Liver (tissue), 9 donors: ENCODE measurements around the gene CCNK. TPM values are rescaled to one million over a fixed set of nuclear protein-coding genes. Genes with fewer than 3 reads are reported as not detected.

Experiments
- DNase-seq: peaks from one replicate; pipeline ENCODE4 v3.0.0-alpha.2; 2017; ENCODE audit warnings: low spot score
- H3K27ac ChIP-seq, 2 donors: one replicate each; pipeline ENCODE4 v1.7.0; 2013; ENCODE audit warnings: inconsistent platforms in 2 of 2, low read length in 2 of 2, control low read depth in 1 of 2, low read depth in 1 of 2, mild to moderate bottlenecking in 1 of 2
- H3K27me3 ChIP-seq, 4 donors: one replicate each; pipeline versions ENCODE4 v1.6.1 to v1.7.0; 2013; ENCODE audit warnings: low read length in 3 of 4, inconsistent platforms in 1 of 4, mild to moderate bottlenecking in 1 of 4, moderate library complexity in 1 of 4; ENCODE audit not compliant: control insufficient read depth in 4 of 4, insufficient read depth in 4 of 4
- H3K36me3 ChIP-seq, 4 donors: one replicate each; pipeline versions ENCODE4 v1.6.1 to v1.7.0; 2013; ENCODE audit warnings: low read length in 3 of 4, mild to moderate bottlenecking in 3 of 4, low read depth in 1 of 4, moderate library complexity in 1 of 4; ENCODE audit not compliant: control insufficient read depth in 4 of 4, insufficient read depth in 3 of 4
- H3K4me1 ChIP-seq, 4 donors: one replicate each; pipeline versions ENCODE4 v1.6.1 to v1.7.0; 2013; ENCODE audit warnings: low read length in 3 of 4, mild to moderate bottlenecking in 3 of 4, moderate library complexity in 1 of 4; ENCODE audit not compliant: control insufficient read depth in 4 of 4, insufficient read depth in 4 of 4
- H3K4me3 ChIP-seq, 3 donors: one replicate each; pipeline versions ENCODE4 v1.6.1 to v1.7.0; 2013; ENCODE audit warnings: low read length in 3 of 3, control low read depth in 1 of 3, low read depth in 1 of 3, mild to moderate bottlenecking in 1 of 3
- H3K9ac ChIP-seq, 2 donors: one replicate each; pipeline ENCODE4 v1.7.0; 2013; ENCODE audit warnings: low read length in 2 of 2, mild to moderate bottlenecking in 2 of 2, moderate library complexity in 2 of 2, control low read depth in 1 of 2, low read depth in 1 of 2
- H3K9me3 ChIP-seq, 4 donors: one replicate each; pipeline versions ENCODE4 v1.6.1 to v1.7.0; 2013; ENCODE audit warnings: low read length in 3 of 4; ENCODE audit not compliant: control insufficient read depth in 4 of 4
- ATF3 ChIP-seq: IDR thresholded peaks from 2 replicates; pipeline ENCODE4 v1.6.1; 2016; ENCODE audit warnings: antibody characterized with exemption
- CTCF ChIP-seq: fragments of 150-350 bp; IDR thresholded peaks from 2 replicates; pipeline ENCODE4 v1.5.1; 2017; ENCODE audit warnings: improper control_type of control experiment, low read depth, low read length; ENCODE audit not compliant: missing input control
- FOXA1 ChIP-seq: IDR thresholded peaks from 2 replicates; pipeline ENCODE4 v1.6.1; 2016; ENCODE audit warnings: antibody characterized with exemption
- FOXA2 ChIP-seq: IDR thresholded peaks from 2 replicates; pipeline ENCODE4 v1.6.1; 2016; ENCODE audit warnings: antibody characterized with exemption
- HNF4G ChIP-seq: IDR thresholded peaks from 2 replicates; pipeline ENCODE4 v1.6.1; 2016; ENCODE audit warnings: antibody characterized with exemption
- JUND ChIP-seq, 2 donors: IDR thresholded peaks; 2 replicates each; pipeline ENCODE4 v1.6.1; 2016; ENCODE audit warnings: antibody characterized with exemption in 2 of 2
- RAD21 ChIP-seq, 2 donors: IDR thresholded peaks; 2 replicates each; pipeline ENCODE4 v1.6.1; 2016; ENCODE audit warnings: antibody characterized with exemption in 2 of 2, mild to moderate bottlenecking in 2 of 2
- WGBS: extraction: QIAGEN DNeasy Blood & Tissue Kit; methylation state at CpG from one replicate; pipeline ENCODE4 v1.1.7; 2013; 5-methylcytosine and 5-hydroxymethylcytosine counted together
- polyA plus RNA-seq, 2 donors: library from polyadenylated mRNA; stranded (reverse) in 1 of 2; unstranded in 1 of 2; fragments of 200-250 nt in 1 of 2; fragments of >200 nt in 1 of 2; fragmentation: Nextera tagmentation in 1 of 2; extraction: Ambion mirVana in 1 of 2; gene quantifications; one replicate each; pipeline versions ENCODE4 v1.2.1 to v1.2.3, GENCODE V29; 2013 to 2015
- total RNA-seq, 2 donors: library from RNA; depleted of rRNA; stranded (reverse); fragments of >200 nt; gene quantifications; one replicate each; pipeline ENCODE4 v1.2.3, GENCODE V29; 2014
- TF ChIP-seq, protein P1 (sequence below): IDR thresholded peaks from 2 replicates; pipeline ENCODE4 v1.6.1; 2016; ENCODE audit warnings: antibody characterized with exemption
- donor health status: healthy.
- donor health status: healthy.
- donor health status: healthy.
- donor health status: healthy.
- donor health status: healthy.

The CCNK gene
- total and polyA plus RNA-seq, 4 donors: 7.7 to 33.4 (median 13.2) TPM

GRCh38 chr14:99479160-99479905 is 1.9 kb upstream of the CCNK start:
- no peak for TF ChIP-seq FOXA1
- DNase-seq: no peak
- Histone ChIP-seq H3K27ac (peak overlapping the region; percentile 65 to 87), H3K9ac (peak overlapping the region; percentile 50 to 57), H3K9me3 (no peaks in the 10 kb centered on the region), H3K4me3 (peak overlapping the region; percentile 64 to 97 (median 75)), H3K27me3 (no peaks in the 10 kb centered on the region), H3K36me3 (no peaks in the 10 kb centered on the region), H3K4me1 (peaks cover 5 to 52% (median 45%) of the 10 kb centered on the region in 4 donors)
- 8% methylated on average over 18 of the region's 18 CpGs for WGBS

DNA sequence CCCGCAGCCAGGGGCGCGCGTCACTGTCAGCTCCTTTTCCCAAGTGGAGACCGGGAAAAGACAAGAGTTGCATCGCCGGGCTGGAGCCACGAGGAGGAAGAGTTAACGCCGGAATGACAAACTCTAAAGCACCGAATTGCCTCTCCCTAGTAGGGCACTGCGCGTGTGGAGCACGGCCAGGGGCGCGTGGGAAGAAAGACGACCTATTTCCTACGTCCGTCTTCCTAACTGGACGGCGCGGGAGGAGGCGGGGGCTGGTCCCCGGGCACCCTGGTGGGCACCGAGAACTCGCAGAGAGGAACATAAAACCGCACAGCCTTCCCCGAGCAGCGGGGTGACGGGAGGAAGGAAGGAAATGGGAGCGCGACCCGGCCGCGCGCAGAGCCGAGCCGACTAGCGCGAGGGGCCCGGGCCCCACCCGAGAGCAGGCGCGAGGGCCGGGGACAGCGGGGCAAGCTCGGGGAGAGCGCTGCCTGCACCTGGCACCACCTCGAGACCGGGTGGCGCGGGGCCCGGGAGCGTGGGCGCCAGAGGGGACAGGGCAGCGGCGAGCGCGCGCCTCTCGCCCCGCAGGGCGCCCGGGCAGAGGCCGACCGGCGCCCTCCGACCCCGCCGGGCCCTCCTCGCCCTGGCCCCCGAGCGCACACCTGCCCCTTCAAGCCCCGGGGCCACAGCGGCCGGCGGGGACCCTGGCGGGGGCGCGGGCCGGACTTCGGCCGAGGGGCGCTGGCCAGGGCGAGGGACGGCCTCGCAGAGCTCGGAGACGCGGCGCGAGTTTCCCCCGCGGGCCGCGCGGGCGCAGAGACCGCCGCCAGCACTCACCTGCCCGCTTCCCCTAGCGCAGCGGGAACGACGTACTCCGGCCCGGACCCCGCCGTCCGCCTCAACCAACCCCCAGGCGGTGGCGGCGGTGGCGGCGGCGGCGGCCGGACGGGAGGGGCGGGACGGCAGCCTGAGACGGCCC is 1.0 kb upstream of the CCNK start, which contains the start of gene SETD3:
Gene SETD3 (minus strand): TSS at position 954 of the 964 bp plus-strand sequence. CDS start 15,054 bp downstream, outside the sequence.
- H3K4me1 ChIP-seq: peaks cover 5 to 50% (median 43%) of the 10 kb centered on the region in 4 donors
- WGBS: under 1% methylated on average over 122 of the region's 122 CpGs
- peak within 1 kb of the TSS; percentile 78 to 87 for H3K27ac ChIP-seq
- no peaks in the 10 kb centered on the region for H3K27me3 ChIP-seq
- peak within 1 kb of the TSS; percentile 84 to 100 (median 97) for H3K4me3 ChIP-seq
- H3K36me3 ChIP-seq: no peaks in the 10 kb centered on the region
- peak in 1 of 2 donors; percentile 4 for TF ChIP-seq RAD21 (IDR thresholded peaks at IDR 0.05)
- no peak for TF ChIP-seq CTCF
- DNase-seq: peak; percentile 50
- peak within 1 kb of the TSS; percentile 57 to 87 for H3K9ac ChIP-seq
- no peaks in the 10 kb centered on the region for H3K9me3 ChIP-seq

- peak overlapping the region; percentile 78 to 87 for H3K27ac ChIP-seq
- no peaks in the 10 kb centered on the region for H3K36me3 ChIP-seq
- no peak for DNase-seq
- WGBS: under 1% methylated on average over 17 of the region's 17 CpGs
- peak overlapping the region; percentile 53 to 87 for H3K9ac ChIP-seq
- TF ChIP-seq HNF4G: no peak
- no peak for TF ChIP-seq ATF3
- TF ChIP-seq JUND (IDR thresholded peaks at IDR 0.05): peak in 1 of 2 donors; percentile 4
- no peak for TF ChIP-seq FOXA2
- TF ChIP-seq, protein P1, sequence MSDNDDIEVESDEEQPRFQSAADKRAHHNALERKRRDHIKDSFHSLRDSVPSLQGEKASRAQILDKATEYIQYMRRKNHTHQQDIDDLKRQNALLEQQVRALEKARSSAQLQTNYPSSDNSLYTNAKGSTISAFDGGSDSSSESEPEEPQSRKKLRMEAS: no peak
- H3K4me3 ChIP-seq: peak overlapping the region; percentile 61 to 100 (median 84)
- H3K27me3 ChIP-seq: no peaks in the 10 kb centered on the region
- H3K9me3 ChIP-seq: no peaks in the 10 kb centered on the region
- H3K4me1 ChIP-seq: peaks cover 5 to 43% (median 38%) of the 10 kb centered on the region in 4 donors
Measured at GRCh38 chr14:99481745-99482099, 513 bp downstream of the CCNK start.
